Tibial artery (tissue), 4 donors: Measurements from ENCODE around the gene AGRN.
"Not testable (repeated sequence)": the region's sequence is repeated elsewhere in the genome, so short reads cannot be mapped to it uniquely, and the experiment has no call there.

Experiments
- DNase-seq, 2 donors: peaks; one replicate each; pipeline ENCODE4 v3.0.0-alpha.2; 2019
- H3K27ac ChIP-seq, 2 donors: fragments of 200-600 bp; sonication (generic) in 1 of 2; 1 replicate in 1 of 2; 2 replicates in 1 of 2; pipeline ENCODE4 v1.5.1; 2018 to 2019; ENCODE audit warnings: mild to moderate bottlenecking in 1 of 2
- H3K27me3 ChIP-seq, 2 donors: fragments of 200-600 bp; sonication (generic) in 1 of 2; one replicate each; pipeline versions ENCODE4 v1.5.1 to v1.6.0; 2016 to 2019
- H3K36me3 ChIP-seq, 3 donors: fragments of 200-600 bp; sonication (generic) in 2 of 3; one replicate each; pipeline ENCODE4 v1.5.1; 2016 to 2019; ENCODE audit warnings: mild to moderate bottlenecking in 2 of 3
- H3K4me1 ChIP-seq, 4 donors: fragments of 200-600 bp; sonication (generic) in 2 of 4; 1 replicate in 3 of 4; 2 replicates in 1 of 4; pipeline ENCODE4 v1.5.1; 2016 to 2019
- H3K4me3 ChIP-seq, 2 donors: fragments of 200-600 bp; sonication (generic) in 1 of 2; 1 replicate in 1 of 2; 2 replicates in 1 of 2; pipeline ENCODE4 v1.5.1; 2018 to 2019; ENCODE audit warnings: mild to moderate bottlenecking in 2 of 2
- H3K9me3 ChIP-seq, 3 donors: fragments of 200-600 bp; sonication (generic) in 1 of 3; one replicate each; pipeline ENCODE4 v1.5.1; 2016 to 2019
- intact Hi-C: fragments of 100-400 bp; cut with DNase I; formaldehyde crosslinking; loops from one replicate; pipeline ENCODE4 v1.15.0; 2023; ENCODE audit warnings: low total_unique reads
- TF ChIP-seq, protein P1 (sequence below), 2 experiments: fragments of 200-600 bp in 1 of 2; fragments of 450-650 bp in 1 of 2; IDR thresholded peaks; one replicate each; pipeline ENCODE4 v1.5.1; 2017 to 2019; ENCODE audit warnings: antibody characterized with exemption in 2 of 2, mild to moderate bottlenecking in 1 of 2, moderate library complexity in 1 of 2

AGRN gene

DNA sequence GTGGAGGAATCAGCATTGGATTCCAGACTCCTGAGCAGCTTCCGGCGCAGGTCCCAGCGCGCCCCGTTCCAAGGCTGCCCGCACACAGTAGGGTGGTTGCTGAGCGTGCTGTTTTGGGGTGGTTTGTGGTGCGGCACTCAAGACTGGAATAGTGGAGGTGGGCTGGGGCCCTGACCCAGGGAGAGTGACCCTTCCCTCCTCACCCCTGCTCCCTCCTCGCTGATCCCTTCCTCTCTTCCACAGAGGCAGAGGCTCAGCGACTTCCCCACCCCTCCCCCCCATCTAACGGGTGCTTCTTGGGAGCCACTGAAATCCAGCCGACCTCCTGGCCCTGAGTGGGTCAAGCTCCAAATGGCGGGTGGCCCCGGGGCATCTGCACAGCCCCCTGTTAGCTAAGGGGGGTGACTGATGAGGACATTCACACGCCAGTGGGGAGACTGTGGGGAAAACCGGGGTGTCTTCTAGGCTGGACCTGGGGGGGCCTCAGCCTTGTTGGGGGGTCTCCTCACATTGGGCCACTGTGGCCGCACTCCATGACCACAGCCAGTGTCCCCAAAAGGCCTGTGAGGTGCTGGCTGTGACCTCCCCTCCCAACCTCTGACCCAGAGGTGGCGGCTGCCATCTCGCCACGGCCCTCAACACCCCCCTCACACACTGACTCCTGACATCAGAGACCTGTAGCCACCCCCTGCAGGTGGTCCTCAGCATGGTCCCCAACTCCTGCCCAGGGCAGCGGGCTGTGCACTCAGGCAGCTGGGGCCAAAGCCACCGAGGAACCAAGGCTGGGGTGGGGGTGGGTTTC lies 16.1 kb upstream of the AGRN start:
- H3K9me3 ChIP-seq, result no peaks in the 10 kb centered on the region
- no peak overlapping the region for H3K27ac ChIP-seq
- H3K36me3 ChIP-seq, result peaks cover 0 to 10% (median 0%) of the 10 kb centered on the region in 3 donors
- H3K27me3 ChIP-seq, result peaks cover 0 to 5% of the 10 kb centered on the region in 2 donors
- TF ChIP-seq, protein P1, sequence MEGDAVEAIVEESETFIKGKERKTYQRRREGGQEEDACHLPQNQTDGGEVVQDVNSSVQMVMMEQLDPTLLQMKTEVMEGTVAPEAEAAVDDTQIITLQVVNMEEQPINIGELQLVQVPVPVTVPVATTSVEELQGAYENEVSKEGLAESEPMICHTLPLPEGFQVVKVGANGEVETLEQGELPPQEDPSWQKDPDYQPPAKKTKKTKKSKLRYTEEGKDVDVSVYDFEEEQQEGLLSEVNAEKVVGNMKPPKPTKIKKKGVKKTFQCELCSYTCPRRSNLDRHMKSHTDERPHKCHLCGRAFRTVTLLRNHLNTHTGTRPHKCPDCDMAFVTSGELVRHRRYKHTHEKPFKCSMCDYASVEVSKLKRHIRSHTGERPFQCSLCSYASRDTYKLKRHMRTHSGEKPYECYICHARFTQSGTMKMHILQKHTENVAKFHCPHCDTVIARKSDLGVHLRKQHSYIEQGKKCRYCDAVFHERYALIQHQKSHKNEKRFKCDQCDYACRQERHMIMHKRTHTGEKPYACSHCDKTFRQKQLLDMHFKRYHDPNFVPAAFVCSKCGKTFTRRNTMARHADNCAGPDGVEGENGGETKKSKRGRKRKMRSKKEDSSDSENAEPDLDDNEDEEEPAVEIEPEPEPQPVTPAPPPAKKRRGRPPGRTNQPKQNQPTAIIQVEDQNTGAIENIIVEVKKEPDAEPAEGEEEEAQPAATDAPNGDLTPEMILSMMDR (IDR thresholded peaks at IDR 0.05), result no peak
- H3K4me1 ChIP-seq, result peaks cover 0 to 46% (median 23%) of the 10 kb centered on the region in 4 donors
- no peak overlapping the region for H3K4me3 ChIP-seq
- intact Hi-C loops, result no loop called here
- DNase-seq, result no peak

DNA sequence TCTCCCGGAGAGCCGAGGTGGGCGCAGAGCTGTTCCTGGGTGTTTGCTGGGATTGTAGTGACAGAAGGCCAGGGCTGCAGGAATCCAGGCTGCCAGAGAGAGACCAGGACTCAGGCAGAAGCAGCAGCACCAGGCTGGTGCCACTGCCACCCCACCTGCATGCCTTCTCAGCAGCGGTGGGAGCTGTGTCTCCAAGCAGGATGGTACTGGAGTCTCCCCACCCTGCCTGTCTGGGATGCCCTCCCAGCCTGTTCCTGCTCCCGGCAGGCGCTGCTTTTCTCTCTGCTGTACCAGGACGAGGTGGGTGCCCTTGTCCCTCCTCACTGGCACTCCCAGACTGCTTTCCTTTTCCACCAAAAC lies 15.5 kb upstream of the AGRN start:
- Histone ChIP-seq H3K27ac (no peak overlapping the region), H3K9me3 (no peaks in the 10 kb centered on the region), H3K27me3 (peaks cover 0 to 5% of the 10 kb centered on the region in 2 donors)

DNA sequence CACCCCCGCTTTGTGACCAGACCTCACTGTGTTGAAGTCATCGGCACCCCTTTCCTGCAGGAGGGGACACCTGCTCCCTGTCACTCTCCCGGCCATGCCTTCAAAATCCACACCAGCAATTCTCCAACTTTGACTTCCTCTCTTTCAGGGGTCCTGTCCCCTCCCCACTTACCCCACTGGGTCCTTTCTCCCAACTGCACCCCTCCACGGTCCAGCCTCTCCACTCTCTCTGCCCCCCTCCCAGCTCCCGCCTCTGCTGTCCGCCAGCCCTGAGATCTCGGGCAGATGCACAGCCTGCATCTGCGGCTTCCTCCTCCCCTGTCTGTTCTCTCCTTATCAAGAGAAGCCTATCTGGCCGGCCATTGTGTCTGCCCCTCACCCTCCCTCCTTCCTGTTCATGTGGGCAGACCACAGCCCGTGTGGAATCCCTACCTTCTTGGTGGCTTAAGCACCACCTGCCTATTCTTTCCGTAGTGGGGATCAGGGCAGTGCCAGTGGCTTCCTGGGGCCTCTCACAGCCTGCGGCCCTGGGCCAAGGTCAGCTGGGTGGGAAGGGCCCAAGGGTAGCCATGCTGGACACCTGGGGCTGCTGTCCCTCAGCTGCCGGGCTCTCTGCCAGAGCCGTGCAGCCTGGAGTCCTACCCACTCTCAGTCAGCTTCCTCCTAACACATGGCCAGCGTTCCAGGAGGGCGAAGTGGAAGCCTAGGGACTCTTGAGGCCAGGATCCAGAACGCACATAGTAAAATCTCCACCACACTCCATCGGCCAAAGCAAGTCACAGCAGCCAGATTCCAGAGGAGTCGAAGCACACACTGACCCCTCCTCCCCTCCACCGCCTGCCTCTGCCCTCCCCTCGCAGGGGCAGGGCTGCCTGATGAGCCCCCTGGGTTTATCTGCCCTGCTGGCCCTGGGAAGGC lies 14.9 kb upstream of the AGRN start:
- Histone ChIP-seq H3K4me3 (no peak overlapping the region), H3K36me3 (peaks cover 0 to 10% (median 0%) of the 10 kb centered on the region in 3 donors), H3K9me3 (no peaks in the 10 kb centered on the region), H3K27ac (no peak overlapping the region), H3K4me1 (peaks cover 0 to 36% (median 23%) of the 10 kb centered on the region in 4 donors), H3K27me3 (peaks cover 0 to 5% of the 10 kb centered on the region in 2 donors)
- DNase-seq, result peak in 1 of 2 donors; percentile 29
- TF ChIP-seq, protein P1 (IDR thresholded peaks at IDR 0.05), result no peak
- intact Hi-C loops, result no loop called here

More for the DNA sequence above, 15.5 kb upstream of the AGRN start:
- DNase-seq, result no peak
- peaks cover 0 to 41% (median 23%) of the 10 kb centered on the region in 4 donors for H3K4me1 ChIP-seq
- H3K36me3 ChIP-seq, result peaks cover 0 to 10% (median 0%) of the 10 kb centered on the region in 3 donors
- no peak overlapping the region for H3K4me3 ChIP-seq
- intact Hi-C loops, result no loop called here
- TF ChIP-seq, protein P1 (IDR thresholded peaks at IDR 0.05), result no peak

DNA sequence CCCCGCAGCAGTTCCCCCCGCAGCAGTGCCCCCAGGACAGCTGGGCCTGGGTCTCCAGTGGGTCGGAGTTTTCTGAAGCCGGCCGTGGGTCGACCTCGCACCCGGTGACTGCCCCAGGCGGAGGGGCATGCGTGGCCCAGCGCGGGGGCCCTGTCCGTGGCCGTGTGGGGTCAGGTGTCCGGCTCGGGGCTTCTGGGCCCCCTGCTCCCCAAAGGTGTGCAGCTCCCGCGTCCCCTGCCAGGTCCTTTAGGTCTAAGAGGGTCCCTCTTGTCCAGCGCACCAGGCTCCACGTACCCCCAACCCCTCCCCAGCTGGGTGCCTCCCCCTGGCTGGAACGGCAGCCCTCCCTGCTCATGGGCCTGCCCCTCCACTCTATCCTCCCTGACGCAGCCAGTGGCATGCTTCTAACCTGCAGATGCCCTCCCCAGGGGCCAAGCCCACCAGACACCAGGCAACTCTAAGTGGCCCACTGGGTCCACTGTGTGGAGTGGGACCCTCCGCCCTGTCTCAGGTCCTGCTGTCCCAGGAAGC lies 14.1 kb upstream of the AGRN start:
- Histone ChIP-seq H3K36me3 (peaks cover 0 to 10% (median 0%) of the 10 kb centered on the region in 3 donors), H3K4me1 (peaks cover 0 to 30% (median 23%) of the 10 kb centered on the region in 4 donors), H3K9me3 (no peaks in the 10 kb centered on the region), H3K4me3 (no peak overlapping the region), H3K27me3 (peaks cover 0 to 5% of the 10 kb centered on the region in 2 donors), H3K27ac (no peak overlapping the region)
- intact Hi-C loops, result no loop called here
- TF ChIP-seq, protein P1 (IDR thresholded peaks at IDR 0.05), result no peak
- no peak for DNase-seq

DNA sequence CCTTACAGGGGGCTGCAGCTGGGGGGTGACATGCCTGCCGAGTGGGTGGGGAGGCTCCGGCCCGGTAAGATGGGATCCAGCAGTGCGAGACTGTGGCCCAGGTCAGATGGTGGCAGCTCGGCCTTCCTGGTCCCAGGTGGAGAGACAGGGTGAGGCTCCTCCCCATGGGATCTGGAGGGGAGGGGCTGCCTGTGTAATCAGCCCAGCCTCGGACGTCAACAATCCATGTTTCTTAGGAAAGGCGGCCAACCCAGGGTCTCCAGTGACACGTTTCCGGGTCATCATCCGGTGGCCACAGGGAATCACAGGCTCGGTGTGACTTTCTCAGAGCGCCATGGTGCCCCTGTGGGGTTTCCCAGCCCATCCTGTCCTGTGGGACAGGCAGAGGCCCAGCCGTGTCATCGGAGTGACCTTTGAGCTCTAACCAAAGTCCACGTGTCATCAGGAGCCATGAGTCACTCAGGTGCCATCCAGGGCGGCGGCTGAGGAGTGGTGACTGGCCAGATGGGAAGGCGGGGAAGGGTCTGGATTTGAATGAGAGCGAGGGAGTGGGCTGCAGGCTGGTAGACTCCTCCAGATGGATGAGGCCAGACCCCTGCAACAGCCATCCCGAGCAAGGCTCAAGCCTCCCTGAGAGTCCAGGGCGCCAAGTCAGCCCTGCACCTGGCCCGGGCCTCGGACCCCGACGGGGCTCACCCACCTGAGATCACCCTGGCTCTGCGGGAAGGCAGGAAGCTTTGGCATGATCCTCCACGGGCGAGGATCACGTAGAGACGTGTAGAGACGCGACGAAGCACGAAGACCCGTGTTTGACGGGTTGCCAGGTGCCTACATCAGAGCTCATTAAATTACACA lies 13.4 kb upstream of the AGRN start:
- Histone ChIP-seq H3K36me3 (peaks cover 0 to 10% (median 0%) of the 10 kb centered on the region in 3 donors), H3K27ac (no peak overlapping the region), H3K27me3 (peaks cover 0 to 5% of the 10 kb centered on the region in 2 donors), H3K9me3 (no peaks in the 10 kb centered on the region), H3K4me1 (peaks cover 0 to 23% (median 16%) of the 10 kb centered on the region in 4 donors), H3K4me3 (no peak overlapping the region)
- TF ChIP-seq, protein P1 (IDR thresholded peaks at IDR 0.05), result no peak
- no peak for DNase-seq
- intact Hi-C loops, result no loop called here

DNA sequence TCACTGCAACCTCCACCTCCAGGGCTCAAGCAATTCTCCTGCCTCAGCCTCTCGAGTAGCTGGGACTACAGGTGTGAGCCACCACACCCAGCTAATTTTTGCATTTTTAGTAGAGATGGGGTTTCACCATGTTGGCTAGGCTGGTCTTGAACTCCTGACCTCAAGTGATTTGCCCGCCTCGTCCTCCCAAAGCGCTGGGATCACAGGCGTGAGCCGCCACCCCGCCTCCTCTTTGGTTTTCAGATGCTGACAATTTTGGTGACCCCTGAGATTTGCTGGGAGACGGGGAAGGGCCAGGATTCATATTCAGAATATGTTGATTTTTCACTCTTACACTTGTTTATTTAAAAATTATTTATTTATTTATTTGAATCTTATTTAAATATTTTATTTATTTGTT lies 9.8 kb upstream of the AGRN start:
- H3K36me3 ChIP-seq, H3K4me3 ChIP-seq, H3K9me3 ChIP-seq, H3K27ac ChIP-seq, DNase-seq, intact Hi-C loops, H3K27me3 ChIP-seq: not testable (repeated sequence)
- peaks cover 0 to 29% (median 23%) of the 10 kb centered on the region in 4 donors for H3K4me1 ChIP-seq
